A673 (cell line): ENCODE results near the gene FUT2. TPM values are rescaled to one million over a fixed set of nuclear protein-coding genes. Genes with fewer than 3 reads are reported as not detected.
A peak's percentile ranks its signal among the peaks of the same experiment; 100 is the strongest.

Experiments
- BruUV-seq: library from RNA; stranded (reverse); fragments of 400-500 nt; replicated peaks from 2 replicates; lab custom pipeline; 2021; lab: Mats Ljungman, UMichigan
- CTCF ChIA-PET: fragments of 300-600 bp; sonication (Branson Sonifier 250); formaldehyde crosslinking; loops from one replicate; lab custom pipeline; 2022; ENCODE audit warnings: antibody characterized with exemption; lab: Charles Lee
- POLR2A ChIA-PET: fragments of 300-600 bp; sonication (Branson Sonifier 250); formaldehyde crosslinking; loops from one replicate; lab custom pipeline; 2022; ENCODE audit warnings: antibody characterized with exemption; ENCODE audit not compliant: low non-redundant PET; lab: Charles Lee
- DNase-seq: peaks from one replicate; pipeline ENCODE4 v3.0.0-alpha.2; 2015; ENCODE audit warnings: low spot score
- H3K27ac ChIP-seq: fragments of 200-600 bp; sonication (generic); 2 replicates; pipeline ENCODE4 v1.5.1; 2016; ENCODE audit warnings: mixed run types, low read depth, mild to moderate bottlenecking, mixed read lengths, antibody characterized with exemption, low read length; ENCODE audit not compliant: poor library complexity, severe bottlenecking
- H3K27me3 ChIP-seq: fragments of 200-600 bp; sonication (generic); replicated peaks from 2 replicates; pipeline ENCODE4 v1.6.1; 2017; ENCODE audit warnings: mixed run types, low read depth, mild to moderate bottlenecking, mixed read lengths, antibody characterized with exemption, low read length; ENCODE audit not compliant: insufficient read depth, poor library complexity
- H3K36me3 ChIP-seq: fragments of 200-600 bp; sonication (generic); 2 replicates; pipeline ENCODE4 v1.6.1; 2016; ENCODE audit warnings: mixed run types, mild to moderate bottlenecking, mixed read lengths, antibody characterized with exemption, low read length; ENCODE audit not compliant: insufficient read depth, poor library complexity, severe bottlenecking
- H3K4me1 ChIP-seq: fragments of 200-600 bp; sonication (generic); 2 replicates; pipeline ENCODE4 v1.6.1; 2017; ENCODE audit warnings: mixed run types, mild to moderate bottlenecking, mixed read lengths, antibody characterized with exemption, low read length; ENCODE audit not compliant: insufficient read depth, poor library complexity, severe bottlenecking
- H3K4me3 ChIP-seq: fragments of 200-600 bp; sonication (generic); 2 replicates; pipeline ENCODE4 v1.5.1; 2016; ENCODE audit warnings: low read depth, mixed run types, mild to moderate bottlenecking, mixed read lengths, low read length; ENCODE audit not compliant: poor library complexity, severe bottlenecking
- H3K9me3 ChIP-seq: fragments of 200-600 bp; sonication (generic); 2 replicates; pipeline ENCODE4 v1.6.1; 2016; ENCODE audit warnings: mixed run types, low read depth, mild to moderate bottlenecking, mixed read lengths, antibody characterized with exemption, low read length; ENCODE audit not compliant: poor library complexity, severe bottlenecking
- CTCF ChIP-seq: fragments of 300-800, 200-600 bp; sonication (generic); conservative IDR thresholded peaks from 2 replicates; pipeline ENCODE4 v1.5.1; 2017; ENCODE audit warnings: low read depth, mild to moderate bottlenecking, antibody characterized with exemption, low read length, moderate library complexity, mixed read lengths
- EZH2 ChIP-seq: fragments of 200-600 bp; sonication (generic); IDR thresholded peaks from 2 replicates; pipeline ENCODE4 v1.6.1; 2017; ENCODE audit warnings: borderline replicate concordance, low read depth, mild to moderate bottlenecking, mixed read lengths, antibody characterized with exemption, low read length; ENCODE audit not compliant: poor library complexity, severe bottlenecking
- intact Hi-C: fragments of 100-400 bp; cut with micrococcal nuclease; formaldehyde crosslinking; loops from one replicate; pipeline ENCODE4 v1.10.0; 2022; ENCODE audit not compliant: unreplicated experiment
- total RNA-seq: library from RNA; stranded (reverse); gene quantifications from 2 replicates; pipeline ENCODE4 v1.2.3, GENCODE V29; 2021

FUT2 gene
- total RNA-seq, 1 experiment from 2014 or later = not detected

- CTCF ChIA-PET = interaction anchor here (1.0 to 1.2 kb wide), 2 partner anchors 110 to 295 kb away, joined by 4 to 5 read pairs; no protein-coding TSS in a partner anchor
- Histone ChIP-seq H3K4me1 (peaks cover 4% of the 10 kb centered on the region), H3K36me3 (no peaks in the 10 kb centered on the region), H3K4me3 (no peak overlapping the region), H3K27me3 (no peaks in the 10 kb centered on the region), H3K9me3 (no peaks in the 10 kb centered on the region), H3K27ac (no peak overlapping the region)
- POLR2A ChIA-PET = no interaction called here
- no TSS peak for BruUV-seq
- intact Hi-C loops = no loop called here
- TF ChIP-seq EZH2 = no peak
- TF ChIP-seq CTCF = peak; percentile 94
- peak; percentile 93 for DNase-seq
These were observed 20.6 kb upstream of the FUT2 start for GRCh38 chr19:48674921-48675824.

- Histone ChIP-seq H3K27ac (no peak overlapping the region), H3K27me3 (no peaks in the 10 kb centered on the region), H3K4me1 (peaks cover 4% of the 10 kb centered on the region), H3K4me3 (no peak overlapping the region), H3K9me3 (no peaks in the 10 kb centered on the region), H3K36me3 (no peaks in the 10 kb centered on the region)
- TF ChIP-seq CTCF (no peak), EZH2 (no peak)
- ChIA-PET POLR2A (no interaction called here), CTCF (no interaction called here)
- intact Hi-C loops = no loop called here
- BruUV-seq = no TSS peak
- DNase-seq = no peak
These were observed 19.3 kb upstream of the FUT2 start for GRCh38 chr19:48676487-48676886.

GRCh38 chr19:48676887-48677286 is 18.9 kb upstream of the FUT2 start:
- no peak overlapping the region for H3K27ac ChIP-seq
- CTCF ChIA-PET = no interaction called here
- H3K27me3 ChIP-seq = no peaks in the 10 kb centered on the region
- no peaks in the 10 kb centered on the region for H3K9me3 ChIP-seq
- H3K36me3 ChIP-seq = no peaks in the 10 kb centered on the region
- TF ChIP-seq EZH2 = no peak
- TF ChIP-seq CTCF = no peak
- POLR2A ChIA-PET = no interaction called here
- H3K4me3 ChIP-seq = no peak overlapping the region
- DNase-seq = no peak
- H3K4me1 ChIP-seq = peaks cover 4% of the 10 kb centered on the region
- intact Hi-C loops = no loop called here
- BruUV-seq = no TSS peak
